SH-SY5Y (cell line): ENCODE results near the gene COBL.

Experiments used
- GATA2 ChIP-seq: IDR thresholded peaks from 2 replicates; pipeline ENCODE4 v1.6.1; 2011; ENCODE audit warnings: mild to moderate bottlenecking, low read depth, low read length
- GATA3 ChIP-seq: IDR thresholded peaks from 2 replicates; pipeline ENCODE4 v1.6.1; 2011; ENCODE audit warnings: low read depth, mild to moderate bottlenecking, low read length, moderate library complexity

- TF ChIP-seq GATA2: no peak
- no peak for TF ChIP-seq GATA3
These were observed 8.7 kb upstream of the COBL start for GRCh38 chr7:51325261-51325676.
